ENCODE measurements around the gene PLEKHG5. TPM values are rescaled to one million over a fixed set of nuclear protein-coding genes. Genes with fewer than 3 reads are reported as not detected.
A peak's percentile ranks its signal among the peaks of the same experiment; 100 is the strongest.
"Not testable (repeated sequence)": the region's sequence is repeated elsewhere in the genome, so short reads cannot be mapped to it uniquely, and the experiment has no call there.

PLEKHG5 gene
- polyA plus RNA-seq, 3 donors, result 0.03 TPM; not detected in 2

- Mint-ChIP-seq H3K9me3 (peaks cover 0 to 8% (median 0%) of the 10 kb centered on the region in 7 donors), H3K36me3 (no peaks in the 10 kb centered on the region), H3K4me1 (peaks cover 5% of the 10 kb centered on the region), H3K4me3 (peak overlapping the region; percentile 27 to 87), H3K27me3 (ENCODE audit: low read depth in 3 of 3) (peaks cover 28 to 65% (median 38%) of the 10 kb centered on the region in 3 donors), H3K27ac (no peak overlapping the region)
- Histone ChIP-seq H2AFZ (ENCODE audit: insufficient read depth, low read depth, low read length, poor library complexity, severe bottlenecking) (no peak overlapping the region), H3K4me3 (replicated peaks in 1 of 3; ENCODE audit: low read depth in 2 of 3, low read length in 3 of 3) (no peak overlapping the region), H3K9me3 (replicated peaks in 1 of 2; ENCODE audit: control insufficient read depth in 1 of 2, insufficient read depth in 1 of 2, low read length in 2 of 2) (no peaks in the 10 kb centered on the region), H3K36me3 (replicated peaks in 1 of 2; ENCODE audit: control insufficient read depth in 1 of 2, insufficient read depth in 2 of 2, low read length in 2 of 2) (no peaks in the 10 kb centered on the region), H3K4me2 (replicated peaks; ENCODE audit: extremely low read depth, low read length, poor library complexity, severe bottlenecking) (no peak overlapping the region), H3K9ac (ENCODE audit: insufficient read depth, low read length, poor library complexity, severe bottlenecking) (no peak overlapping the region), H3K79me2 (ENCODE audit: insufficient read depth, low read length) (no peaks in the 10 kb centered on the region), H3K4me1 (ENCODE audit: control insufficient read depth in 1 of 2, insufficient read depth in 2 of 2, low read length in 2 of 2) (peaks cover 0 to 4% of the 10 kb centered on the region in 2 donors), H3K27ac (ENCODE audit: low read depth in 1 of 2, low read length in 2 of 2) (no peak overlapping the region), H4K20me1 (ENCODE audit: insufficient read depth, low read length) (no peaks in the 10 kb centered on the region), H3K27me3 (ENCODE audit: control insufficient read depth in 2 of 2, insufficient read depth in 2 of 2, low read length in 2 of 2) (peaks cover 7 to 26% of the 10 kb centered on the region in 2 donors)
- intact Hi-C loops (cut with micrococcal nuclease), result no loop called here
- TF ChIP-seq, protein P1, sequence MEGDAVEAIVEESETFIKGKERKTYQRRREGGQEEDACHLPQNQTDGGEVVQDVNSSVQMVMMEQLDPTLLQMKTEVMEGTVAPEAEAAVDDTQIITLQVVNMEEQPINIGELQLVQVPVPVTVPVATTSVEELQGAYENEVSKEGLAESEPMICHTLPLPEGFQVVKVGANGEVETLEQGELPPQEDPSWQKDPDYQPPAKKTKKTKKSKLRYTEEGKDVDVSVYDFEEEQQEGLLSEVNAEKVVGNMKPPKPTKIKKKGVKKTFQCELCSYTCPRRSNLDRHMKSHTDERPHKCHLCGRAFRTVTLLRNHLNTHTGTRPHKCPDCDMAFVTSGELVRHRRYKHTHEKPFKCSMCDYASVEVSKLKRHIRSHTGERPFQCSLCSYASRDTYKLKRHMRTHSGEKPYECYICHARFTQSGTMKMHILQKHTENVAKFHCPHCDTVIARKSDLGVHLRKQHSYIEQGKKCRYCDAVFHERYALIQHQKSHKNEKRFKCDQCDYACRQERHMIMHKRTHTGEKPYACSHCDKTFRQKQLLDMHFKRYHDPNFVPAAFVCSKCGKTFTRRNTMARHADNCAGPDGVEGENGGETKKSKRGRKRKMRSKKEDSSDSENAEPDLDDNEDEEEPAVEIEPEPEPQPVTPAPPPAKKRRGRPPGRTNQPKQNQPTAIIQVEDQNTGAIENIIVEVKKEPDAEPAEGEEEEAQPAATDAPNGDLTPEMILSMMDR (IDR thresholded peaks at IDR 0.05), result peak; percentile 53
- peak in 1 of 3 donors; percentile 17 for DNase-seq
- 7% methylated on average over 80 of the region's 101 CpGs for WGBS (ENCODE audit: insufficient coverage)
These were observed 51.0 kb downstream of the PLEKHG5 start for GRCh38 chr1:6440198-6441126.

GRCh38 chr1:6438047-6438525, 53.4 kb downstream of the PLEKHG5 start:
- Histone ChIP-seq H3K27me3 (ENCODE audit: control insufficient read depth in 2 of 2, insufficient read depth in 2 of 2, low read length in 2 of 2) (peaks cover 7 to 26% of the 10 kb centered on the region in 2 donors), H4K20me1 (ENCODE audit: insufficient read depth, low read length) (no peaks in the 10 kb centered on the region), H3K4me1 (ENCODE audit: control insufficient read depth in 1 of 2, insufficient read depth in 2 of 2, low read length in 2 of 2) (peaks cover 0 to 4% of the 10 kb centered on the region in 2 donors), H3K36me3 (replicated peaks in 1 of 2; ENCODE audit: control insufficient read depth in 1 of 2, insufficient read depth in 2 of 2, low read length in 2 of 2) (no peaks in the 10 kb centered on the region), H3K79me2 (ENCODE audit: insufficient read depth, low read length) (no peaks in the 10 kb centered on the region), H3K27ac (ENCODE audit: low read depth in 1 of 2, low read length in 2 of 2) (no peak overlapping the region), H3K9me3 (replicated peaks in 1 of 2; ENCODE audit: control insufficient read depth in 1 of 2, insufficient read depth in 1 of 2, low read length in 2 of 2) (no peaks in the 10 kb centered on the region), H2AFZ (ENCODE audit: insufficient read depth, low read depth, low read length, poor library complexity, severe bottlenecking) (no peak overlapping the region), H3K9ac (ENCODE audit: insufficient read depth, low read length, poor library complexity, severe bottlenecking) (no peak overlapping the region), H3K4me3 (replicated peaks in 1 of 3; ENCODE audit: low read depth in 2 of 3, low read length in 3 of 3) (no peak overlapping the region), H3K4me2 (replicated peaks; ENCODE audit: extremely low read depth, low read length, poor library complexity, severe bottlenecking) (no peak overlapping the region)
- DNase-seq, result peak; percentile 22 to 49 (median 49)
- TF ChIP-seq, protein P1 (IDR thresholded peaks at IDR 0.05), result peak; percentile 98
- intact Hi-C loops (cut with micrococcal nuclease), result no loop called here
- H3K36me3 Mint-ChIP-seq, result no peaks in the 10 kb centered on the region
- peaks cover 5% of the 10 kb centered on the region for H3K4me1 Mint-ChIP-seq
- WGBS (ENCODE audit: insufficient coverage), result 5% methylated on average over 4 of the region's 5 CpGs
- no peak overlapping the region for H3K4me3 Mint-ChIP-seq
- H3K27ac Mint-ChIP-seq, result no peak overlapping the region
- peaks cover 24 to 58% (median 35%) of the 10 kb centered on the region in 3 donors for H3K27me3 Mint-ChIP-seq (ENCODE audit: low read depth in 3 of 3)
- H3K9me3 Mint-ChIP-seq, result peaks cover 0 to 8% (median 0%) of the 10 kb centered on the region in 7 donors

DNA sequence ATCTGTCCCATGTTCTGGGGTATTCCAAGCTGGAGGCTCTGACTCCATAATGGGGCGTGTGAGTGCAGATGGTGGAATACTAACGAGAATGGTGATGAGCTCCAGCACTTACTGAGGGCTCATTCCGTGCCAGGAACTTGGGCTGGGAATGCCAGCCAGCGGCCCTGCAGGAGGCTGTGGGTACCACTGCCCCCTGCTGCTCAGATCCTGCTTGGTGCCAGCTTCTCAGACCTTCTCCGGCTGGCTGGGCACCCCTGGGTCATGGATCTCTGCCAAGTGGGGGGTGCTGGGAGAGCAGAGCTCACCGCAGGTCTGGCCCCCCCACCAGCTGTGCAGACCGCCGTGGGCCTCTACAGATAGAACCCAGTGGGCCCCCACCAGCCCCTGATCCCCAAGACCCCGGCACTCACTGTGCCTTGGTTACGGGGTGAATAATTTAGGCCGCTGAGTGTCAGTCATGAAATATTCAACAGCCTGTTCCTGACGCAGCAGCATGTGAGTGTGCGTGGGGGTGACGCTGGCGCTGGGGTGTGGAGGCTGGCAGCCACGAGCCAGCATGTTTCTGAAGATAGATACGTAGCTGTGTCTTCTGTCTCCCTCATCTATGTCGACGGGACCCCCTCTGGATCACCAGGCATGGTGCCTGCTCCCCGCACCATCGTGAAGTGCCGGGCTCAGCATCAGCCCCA, 54.3 kb downstream of the PLEKHG5 start:
- 63% methylated on average over 21 of the region's 22 CpGs for WGBS (ENCODE audit: insufficient coverage)

More for the DNA sequence above, 54.3 kb downstream of the PLEKHG5 start:
- H3K4me3 ChIP-seq (replicated peaks in 1 of 3; ENCODE audit: low read depth in 2 of 3, low read length in 3 of 3); H3K4me3 Mint-ChIP-seq; H3K9me3 Mint-ChIP-seq; DNase-seq; H3K9ac ChIP-seq (ENCODE audit: insufficient read depth, low read length, poor library complexity, severe bottlenecking); H3K9me3 ChIP-seq (replicated peaks in 1 of 2; ENCODE audit: control insufficient read depth in 1 of 2, insufficient read depth in 1 of 2, low read length in 2 of 2); intact Hi-C loops (cut with micrococcal nuclease); H3K27ac ChIP-seq (ENCODE audit: low read depth in 1 of 2, low read length in 2 of 2); H2AFZ ChIP-seq (ENCODE audit: insufficient read depth, low read depth, low read length, poor library complexity, severe bottlenecking); H3K4me2 ChIP-seq (replicated peaks; ENCODE audit: extremely low read depth, low read length, poor library complexity, severe bottlenecking); H3K79me2 ChIP-seq (ENCODE audit: insufficient read depth, low read length); H3K36me3 ChIP-seq (replicated peaks in 1 of 2; ENCODE audit: control insufficient read depth in 1 of 2, insufficient read depth in 2 of 2, low read length in 2 of 2); H3K27ac Mint-ChIP-seq; H3K4me1 Mint-ChIP-seq; H3K36me3 Mint-ChIP-seq; H3K4me1 ChIP-seq (ENCODE audit: control insufficient read depth in 1 of 2, insufficient read depth in 2 of 2, low read length in 2 of 2); H4K20me1 ChIP-seq (ENCODE audit: insufficient read depth, low read length): not testable (repeated sequence)
- H3K27me3 ChIP-seq (ENCODE audit: control insufficient read depth in 2 of 2, insufficient read depth in 2 of 2, low read length in 2 of 2), result peaks cover 7 to 26% of the 10 kb centered on the region in 2 donors
- H3K27me3 Mint-ChIP-seq (ENCODE audit: low read depth in 3 of 3), result peaks cover 23 to 50% (median 28%) of the 10 kb centered on the region in 3 donors

All from CD14-positive monocyte (primary cell).